Measurements from ENCODE around the gene ESPN. TPM values are rescaled to one million over a fixed set of nuclear protein-coding genes. Genes with fewer than 3 reads are reported as not detected.

The ESPN gene
- total and polyA plus RNA-seq, 2 of the 8 experiments (the other 6 are each of a cell fraction or from before 2014, with no cell fraction given) = 5.2 to 16.3 TPM

- TF ChIP-seq RAD21 (IDR thresholded peaks at IDR 0.05 in 1 of 2, conservative IDR thresholded peaks at IDR 0.05 in 1 of 2; ENCODE audit: low read depth in 2 of 2, low read length in 2 of 2) (peak; percentile 54 to 69), CTCF (IDR thresholded peaks at IDR 0.05; ENCODE audit: control extremely low read depth in 1 of 3, insufficient read depth in 1 of 3, low read depth in 1 of 3, low read length in 3 of 3) (peak in 2 of 3 experiments; percentile 95 to 96; a peak in 3 of 4 replicates), HDAC6 (IDR thresholded peaks at IDR 0.05; ENCODE audit: low read depth, low read length) (no peak), ASH2L (IDR thresholded peaks at IDR 0.05; ENCODE audit: low read length) (no peak), E2F6 (IDR thresholded peaks at IDR 0.05) (0 out of 2 replicates have a peak, but pooled peaks have one; percentile 22), TCF12 (IDR thresholded peaks at IDR 0.05; ENCODE audit: low read depth, low read length) (0 out of 2 replicates have a peak, but pooled peaks have one; percentile 44), TAF7 (optimal IDR thresholded peaks at IDR 0.05; ENCODE audit: borderline replicate concordance, low read depth, low read length) (no peak), ZNF274 (IDR thresholded peaks at IDR 0.05; ENCODE audit: borderline replicate concordance, extremely low read depth, low read length) (no peak), CHD1 (IDR thresholded peaks at IDR 0.05; ENCODE audit: low read depth, low read length) (no peak), RFX5 (IDR thresholded peaks at IDR 0.05; ENCODE audit: borderline replicate concordance, low read depth, low read length) (no peak), CBX8 (IDR thresholded peaks at IDR 0.05; ENCODE audit: borderline replicate concordance, low read depth, low read length) (no peak), POLR2AphosphoS5 (IDR thresholded peaks at IDR 0.05; ENCODE audit: low read depth, low read length) (no peak), TAF1 (IDR thresholded peaks at IDR 0.05; ENCODE audit: low read depth, low read length) (no peak), SP2 (IDR thresholded peaks at IDR 0.05; ENCODE audit: low read length) (no peak), BRCA1 (IDR thresholded peaks at IDR 0.05; ENCODE audit: low read depth, low read length) (no peak), MAX (IDR thresholded peaks at IDR 0.05) (peak; percentile 47; the same call in 1 of the 2 replicates), EZH2 (IDR thresholded peaks at IDR 0.05; ENCODE audit: low read depth, low read length, severe bottlenecking) (peak; percentile 29), JUN (IDR thresholded peaks at IDR 0.05; ENCODE audit: low read depth, low read length) (no peak), GABPA (IDR thresholded peaks at IDR 0.05; ENCODE audit: borderline replicate concordance, insufficient read depth, low read length) (peak; percentile 72; the same call in 1 of the 2 replicates)
Observed at GRCh38 chr1:6423321-6423999, 1.1 kb upstream of the ESPN start (continued).

Measured in H1 (cell line).